OCI-LY7 (cell line): Measurements from ENCODE around the gene HMGN4. TPM values are rescaled to one million over a fixed set of nuclear protein-coding genes. Genes with fewer than 3 reads are reported as not detected.
A peak's percentile ranks its signal among the peaks of the same experiment; 100 is the strongest.

Experiments
- BruUV-seq: library from RNA; stranded (reverse); fragments of 400-500 nt; replicated peaks from 2 replicates; lab custom pipeline; 2021; lab: Mats Ljungman, UMichigan
- CTCF ChIA-PET: fragments of 300-600 bp; sonication (Branson Sonifier 250); formaldehyde crosslinking; loops from one replicate; lab custom pipeline; 2022; ENCODE audit warnings: antibody characterized with exemption; ENCODE audit not compliant: unreplicated experiment; lab: Charles Lee
- POLR2A ChIA-PET: fragments of 300-600 bp; sonication (Branson Sonifier 250); formaldehyde crosslinking; loops from one replicate; lab custom pipeline; 2022; ENCODE audit warnings: antibody characterized with exemption; lab: Charles Lee
- DNase-seq: peaks from one replicate; pipeline ENCODE4 v3.0.0-alpha.2; 2015; ENCODE audit warnings: low spot score
- H2AFZ ChIP-seq: fragments of 200-600 bp; sonication (generic), shearing (Covaris generic); 2 replicates; pipeline ENCODE4 v1.6.1; 2014; ENCODE audit warnings: mild to moderate bottlenecking, antibody characterized with exemption, low read length, moderate library complexity
- H3K27ac ChIP-seq: fragments of 200-600 bp; sonication (generic); 2 replicates; pipeline ENCODE4 v1.5.1; 2014; ENCODE audit warnings: mixed run types, low read depth, mild to moderate bottlenecking, moderate library complexity, low read length, inconsistent platforms; ENCODE audit not compliant: poor library complexity, severe bottlenecking
- H3K36me3 ChIP-seq: fragments of 200-600 bp; sonication (generic); 2 replicates; pipeline ENCODE4 v1.6.1; 2014; ENCODE audit warnings: mild to moderate bottlenecking, antibody characterized with exemption, low read length, moderate library complexity, mixed read lengths; ENCODE audit not compliant: insufficient read depth
- H3K4me1 ChIP-seq: fragments of 200-600 bp; sonication (generic); 2 replicates; pipeline ENCODE4 v1.5.1; 2014; ENCODE audit warnings: mild to moderate bottlenecking, low read length; ENCODE audit not compliant: insufficient read depth, poor library complexity, severe bottlenecking
- H3K4me2 ChIP-seq: fragments of 200-600 bp; sonication (generic); 2 replicates; pipeline ENCODE4 v1.6.1; 2014; ENCODE audit warnings: mild to moderate bottlenecking, low read length
- H3K4me3 ChIP-seq: fragments of 200-600 bp; sonication (generic); 2 replicates; pipeline ENCODE4 v1.5.1; 2014; ENCODE audit warnings: mild to moderate bottlenecking, low read depth, low read length; ENCODE audit not compliant: poor library complexity, severe bottlenecking
- H3K79me2 ChIP-seq: fragments of 200-600 bp; sonication (generic); 2 replicates; pipeline ENCODE4 v1.6.1; 2016; ENCODE audit warnings: low read depth, mild to moderate bottlenecking, low read length, moderate library complexity, mixed read lengths; ENCODE audit not compliant: insufficient read depth
- H3K9me2 ChIP-seq: fragments of 200-600 bp; sonication (generic); 2 replicates; pipeline ENCODE4 v1.6.1; 2016; ENCODE audit warnings: mild to moderate bottlenecking, low read length, mixed read lengths; ENCODE audit not compliant: insufficient read depth
- H3K9me3 ChIP-seq: fragments of 200-600 bp; sonication (generic); 2 replicates; pipeline ENCODE4 v1.6.1; 2014; ENCODE audit warnings: mild to moderate bottlenecking, mixed run types, low read length, mixed read lengths
- H4K20me1 ChIP-seq: fragments of 200-600 bp; sonication (generic); 2 replicates; pipeline ENCODE4 v1.6.1; 2014; ENCODE audit warnings: mild to moderate bottlenecking, antibody characterized with exemption, low read length, moderate library complexity, mixed read lengths; ENCODE audit not compliant: insufficient read depth
- EZH2phosphoT487 ChIP-seq: fragments of 200-600 bp; sonication (generic); IDR thresholded peaks from 2 replicates; pipeline ENCODE4 v1.6.1; 2018; ENCODE audit warnings: low read depth, borderline replicate concordance, mild to moderate bottlenecking, mixed run types, antibody characterized with exemption, low read length, moderate library complexity, mixed read lengths
- intact Hi-C: fragments of 100-400 bp; cut with micrococcal nuclease; formaldehyde crosslinking; loops from one replicate; pipeline ENCODE4 v1.10.0; 2022; ENCODE audit not compliant: unreplicated experiment
- total RNA-seq, 2 experiments: library from RNA; depleted of rRNA in 1 of 2; stranded (reverse); fragments of >200 nt in 1 of 2; shearing (Covaris generic) in 1 of 2; gene quantifications; 2 replicates each; pipeline ENCODE4 v1.2.3, GENCODE V29; 2014 to 2022
- TF ChIP-seq, protein P1 (sequence below): fragments of 200-600 bp; sonication (generic); conservative IDR thresholded peaks from 2 replicates; pipeline ENCODE4 v1.5.1; 2014; ENCODE audit warnings: mild to moderate bottlenecking, antibody characterized with exemption, low read length, moderate library complexity, mixed read lengths

The HMGN4 gene
- total RNA-seq, 2 experiments from 2014 or later = 104 to 113 TPM

DNA sequence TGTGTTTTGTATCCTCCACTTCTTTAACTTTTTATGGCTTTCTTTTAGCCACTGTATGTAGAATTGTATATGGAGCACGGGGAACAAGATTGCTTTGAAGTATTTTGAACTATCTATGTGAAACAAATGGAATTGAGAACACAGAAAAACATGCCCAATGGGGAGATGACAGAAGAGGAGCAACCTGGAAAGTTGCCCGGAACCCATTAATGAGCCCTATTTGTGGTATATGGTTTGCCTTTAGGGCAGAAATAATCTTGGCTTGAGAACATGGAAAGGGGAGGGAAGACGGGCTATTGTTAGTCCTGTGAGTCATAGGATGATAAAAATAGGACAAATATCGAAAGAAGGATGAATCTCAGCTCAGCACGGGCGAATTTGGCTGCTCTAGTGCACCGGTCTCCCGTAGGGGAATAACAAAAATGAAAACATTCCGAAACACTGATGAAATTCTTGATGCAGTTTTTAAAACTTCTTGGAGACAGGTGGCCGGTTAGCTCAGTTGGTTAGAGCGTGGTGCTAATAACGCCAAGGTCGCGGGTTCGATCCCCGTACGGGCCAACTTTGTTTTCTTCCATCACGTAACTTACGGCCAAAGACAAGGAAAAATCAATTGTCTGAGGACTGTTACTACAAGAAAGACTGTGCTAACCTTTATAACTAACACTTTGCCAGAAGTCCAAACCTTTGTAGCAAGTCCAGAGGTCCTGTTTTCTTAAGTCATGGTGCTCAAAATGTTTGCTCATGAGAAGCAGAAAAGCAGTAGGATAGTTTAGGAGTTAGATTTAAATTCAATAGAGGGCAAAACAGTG lies 15.7 kb downstream of the HMGN4 start:
- H3K79me2 ChIP-seq = no peaks in the 10 kb centered on the region
- ChIA-PET CTCF (interaction anchor here (0.6 kb wide), 1 partner anchor 212 kb away, joined by 7 read pairs; no protein-coding TSS in a partner anchor), POLR2A (interaction anchor here (0.7 to 3.9 kb wide), 9 partner anchors 9 to 529 kb away, joined by 3 to 24 read pairs (median 4); partner anchors contain the start of gene HMGN4)
- no peaks in the 10 kb centered on the region for H3K9me3 ChIP-seq
- peaks cover 62% of the 10 kb centered on the region for H3K4me1 ChIP-seq
- H2AFZ ChIP-seq = peak overlapping the region; percentile 82
- no peak for TF ChIP-seq EZH2phosphoT487
- TF ChIP-seq, protein P1, sequence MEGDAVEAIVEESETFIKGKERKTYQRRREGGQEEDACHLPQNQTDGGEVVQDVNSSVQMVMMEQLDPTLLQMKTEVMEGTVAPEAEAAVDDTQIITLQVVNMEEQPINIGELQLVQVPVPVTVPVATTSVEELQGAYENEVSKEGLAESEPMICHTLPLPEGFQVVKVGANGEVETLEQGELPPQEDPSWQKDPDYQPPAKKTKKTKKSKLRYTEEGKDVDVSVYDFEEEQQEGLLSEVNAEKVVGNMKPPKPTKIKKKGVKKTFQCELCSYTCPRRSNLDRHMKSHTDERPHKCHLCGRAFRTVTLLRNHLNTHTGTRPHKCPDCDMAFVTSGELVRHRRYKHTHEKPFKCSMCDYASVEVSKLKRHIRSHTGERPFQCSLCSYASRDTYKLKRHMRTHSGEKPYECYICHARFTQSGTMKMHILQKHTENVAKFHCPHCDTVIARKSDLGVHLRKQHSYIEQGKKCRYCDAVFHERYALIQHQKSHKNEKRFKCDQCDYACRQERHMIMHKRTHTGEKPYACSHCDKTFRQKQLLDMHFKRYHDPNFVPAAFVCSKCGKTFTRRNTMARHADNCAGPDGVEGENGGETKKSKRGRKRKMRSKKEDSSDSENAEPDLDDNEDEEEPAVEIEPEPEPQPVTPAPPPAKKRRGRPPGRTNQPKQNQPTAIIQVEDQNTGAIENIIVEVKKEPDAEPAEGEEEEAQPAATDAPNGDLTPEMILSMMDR = no peak
- H3K27ac ChIP-seq = peak overlapping the region; percentile 91
- no peaks in the 10 kb centered on the region for H4K20me1 ChIP-seq
- no TSS peak for BruUV-seq
- H3K36me3 ChIP-seq = no peaks in the 10 kb centered on the region
- DNase-seq = peak; percentile 84
- intact Hi-C loops = loop anchor here (1.0 to 10.0 kb wide), 6 partner anchors 17 to 921 kb away; partner anchors contain the start of gene ZNF184
- H3K9me2 ChIP-seq = no peaks in the 10 kb centered on the region
- peak overlapping the region; percentile 80 for H3K4me3 ChIP-seq
- H3K4me2 ChIP-seq = peak overlapping the region; percentile 98

DNA sequence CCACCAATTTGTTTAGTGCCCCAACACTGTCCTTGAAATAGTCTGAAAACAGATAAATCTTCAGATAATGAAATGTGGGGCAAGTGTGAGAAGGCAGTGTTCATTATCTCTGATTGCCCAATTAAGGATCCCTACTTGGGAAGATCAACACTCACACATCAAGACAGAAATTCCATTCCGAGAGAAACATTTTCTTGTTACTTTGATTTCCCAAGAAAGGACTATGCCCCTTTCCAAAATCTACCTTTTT lies 16.2 kb downstream of the HMGN4 start:
- Histone ChIP-seq H3K9me3 (no peaks in the 10 kb centered on the region), H3K9me2 (no peaks in the 10 kb centered on the region), H3K79me2 (no peaks in the 10 kb centered on the region), H2AFZ (peak overlapping the region; percentile 82), H4K20me1 (no peaks in the 10 kb centered on the region), H3K4me3 (peak overlapping the region; percentile 80), H3K4me1 (peaks cover 61% of the 10 kb centered on the region), H3K36me3 (no peaks in the 10 kb centered on the region), H3K27ac (peak overlapping the region; percentile 91), H3K4me2 (peak overlapping the region; percentile 98)
- no peak for DNase-seq
- CTCF ChIA-PET = interaction anchor here (0.6 kb wide), 1 partner anchor 213 kb away, joined by 7 read pairs; no protein-coding TSS in a partner anchor
- POLR2A ChIA-PET = interaction anchor here (0.8 to 3.9 kb wide), 7 partner anchors 9 to 231 kb away, joined by 3 to 24 read pairs (median 4); partner anchors contain the start of gene HMGN4
- BruUV-seq = no TSS peak
- TF ChIP-seq, protein P1 = no peak
- no peak for TF ChIP-seq EZH2phosphoT487
- intact Hi-C loops = loop anchor here (1.0 to 10.0 kb wide), 4 partner anchors 17 to 920 kb away; partner anchors contain the start of gene ZNF184
